Spleen (tissue), 11 donors: Measurements from ENCODE around the gene SETBP1. TPM values are rescaled to one million over a fixed set of nuclear protein-coding genes. Genes with fewer than 3 reads are reported as not detected.

ENCODE experiments used
- DNase-seq: peaks from one replicate; pipeline ENCODE4 v3.0.0-alpha.2; 2020
- H3K27ac ChIP-seq, 8 donors: fragments of 200-600 bp; sonication (generic) in 7 of 8; 1 replicate in 4 of 8; 2 replicates in 4 of 8; pipeline versions ENCODE4 v1.5.0 to v1.8.0; 2016 to 2021; ENCODE audit warnings: inconsistent platforms in 4 of 8, mild to moderate bottlenecking in 4 of 8, moderate library complexity in 1 of 8
- H3K27me3 ChIP-seq, 7 donors: fragments of 200-600 bp; sonication (generic) in 6 of 7; replicated peaks in 1 of 7; 1 replicate in 4 of 7; 2 replicates in 3 of 7; pipeline versions ENCODE4 v1.5.0 to v1.8.0; 2016 to 2021; ENCODE audit warnings: inconsistent platforms in 3 of 7, mild to moderate bottlenecking in 1 of 7
- H3K36me3 ChIP-seq, 6 donors: fragments of 200-600 bp; sonication (generic) in 5 of 6; 1 replicate in 4 of 6; 2 replicates in 2 of 6; pipeline versions ENCODE4 v1.5.0 to v1.8.0; 2016 to 2021; ENCODE audit warnings: inconsistent platforms in 2 of 6
- H3K4me1 ChIP-seq, 6 donors: fragments of 200-600 bp; sonication (generic) in 5 of 6; 1 replicate in 3 of 6; 2 replicates in 3 of 6; pipeline versions ENCODE4 v1.5.0 to v1.8.0; 2016 to 2021; ENCODE audit warnings: inconsistent platforms in 3 of 6
- H3K4me3 ChIP-seq, 8 donors: fragments of 200-600 bp; sonication (generic) in 7 of 8; 1 replicate in 4 of 8; 2 replicates in 4 of 8; pipeline versions ENCODE4 v1.5.0 to v1.8.0; 2016 to 2021; ENCODE audit warnings: inconsistent platforms in 4 of 8, mild to moderate bottlenecking in 4 of 8, moderate library complexity in 2 of 8
- H3K9me3 ChIP-seq, 8 donors: fragments of 200-600 bp; sonication (generic) in 7 of 8; 1 replicate in 4 of 8; 2 replicates in 4 of 8; pipeline versions ENCODE4 v1.5.0 to v1.8.0; 2016 to 2021; ENCODE audit warnings: inconsistent platforms in 4 of 8
- CTCF ChIP-seq, 11 experiments: fragments of 200-600 bp in 7 of 11; fragments of 450-650 bp in 4 of 11; sonication (generic) in 4 of 11; IDR thresholded peaks in 8 of 11; conservative IDR thresholded peaks in 3 of 11; 1 replicate in 7 of 11; 2 replicates in 4 of 11; pipeline versions ENCODE4 v1.4.0 to v1.8.0; 2016 to 2021; ENCODE audit warnings: antibody characterized with exemption in 11 of 11, inconsistent platforms in 4 of 11, mild to moderate bottlenecking in 1 of 11
- POLR2A ChIP-seq, 3 donors: fragments of 450-650 bp; IDR thresholded peaks; one replicate each; pipeline ENCODE4 v1.5.1; 2017; ENCODE audit warnings: antibody characterized with exemption in 3 of 3, mild to moderate bottlenecking in 1 of 3
- POLR2AphosphoS5 ChIP-seq, 3 donors: sonication (generic); formaldehyde crosslinking; IDR thresholded peaks; one replicate each; pipeline ENCODE4 v1.5.1; 2017; ENCODE audit warnings: antibody characterized with exemption in 3 of 3
- WGBS, 5 donors: extraction: QIAGEN DNeasy Blood & Tissue Kit in 3 of 5; methylation state at CpG; one replicate each; pipeline versions ENCODE4 v1.1.5 to v1.1.7; 2013 to 2018; 5-methylcytosine and 5-hydroxymethylcytosine counted together
- intact Hi-C: fragments of 100-400 bp; cut with DNase I; formaldehyde crosslinking; loops from one replicate; pipeline ENCODE4 v1.15.0; 2023; ENCODE audit warnings: low total_unique reads
- polyA plus RNA-seq, 3 donors: library from polyadenylated mRNA; stranded (reverse); fragments of 200-250 nt; gene quantifications; one replicate each; pipeline ENCODE4 v1.2.1, GENCODE V29; 2013
- total RNA-seq, 7 donors: library from RNA; depleted of rRNA in 3 of 7; stranded (reverse); fragments of >200 nt in 3 of 7; fragmentation: NEBNext Ultra II Directional in 4 of 7; extraction: Animal tissue kit (Norgen Biotek cat#: 25700) in 4 of 7; gene quantifications; one replicate each; pipeline versions ENCODE4 v1.1.0 to v1.2.1, GENCODE V29; 2016 to 2021
- donor health status: healthy with polysubstance abuse.
- donor health status: DM: no; HTN: no; CAD: no; lungs with moderate emphysema.
- donor health status: DM: no; HTN: no; CAD: no.
- donor health status: Bipolar disorder and iron deficiency.
- donor health status: healthy.
- donor health status: DM: no; HTN: no; CAD: no.
- donor health status: DM: yes; HTN: yes; CAD: no.

SETBP1 gene
- total and polyA plus RNA-seq, 10 donors: 2.0 to 50.7 (median 33.1) TPM

- no peak for TF ChIP-seq POLR2AphosphoS5 (IDR thresholded peaks at IDR 0.05)
- TF ChIP-seq POLR2A (IDR thresholded peaks at IDR 0.05): no peak
- no peak for TF ChIP-seq CTCF (IDR thresholded peaks at IDR 0.05 in 8 of 11, conservative IDR thresholded peaks at IDR 0.05 in 3 of 11)
- WGBS, 5 donors: 79 to 96% (median 89%) methylated on average over 1 of the region's 1 CpG
- Histone ChIP-seq H3K9me3 (no peaks in the 10 kb centered on the region), H3K27ac (no peak overlapping the region), H3K4me1 (no peaks in the 10 kb centered on the region), H3K27me3 (no peaks in the 10 kb centered on the region), H3K4me3 (no peak overlapping the region), H3K36me3 (peaks cover 0 to 25% (median 0%) of the 10 kb centered on the region in 6 donors)
- no peak for DNase-seq
- intact Hi-C loops: no loop called here
Observed at GRCh38 chr18:45040879-45041278, 360.2 kb downstream of the SETBP1 start.

GRCh38 chr18:45044787-45045186 lies 364.1 kb downstream of the SETBP1 start:
- intact Hi-C loops: no loop called here
- WGBS, 5 donors: 92 to 97% (median 94%) methylated on average over 7 of the region's 7 CpGs

GRCh38 chr18:45046228-45046627 lies 365.5 kb downstream of the SETBP1 start:
- DNase-seq: no peak
- Histone ChIP-seq H3K4me3 (no peak overlapping the region), H3K4me1 (no peaks in the 10 kb centered on the region), H3K36me3 (peaks cover 0 to 9% (median 0%) of the 10 kb centered on the region in 6 donors), H3K27ac (no peak overlapping the region), H3K27me3 (no peaks in the 10 kb centered on the region), H3K9me3 (no peaks in the 10 kb centered on the region)
- 81 to 93% (median 89%) methylated on average over 3 of the region's 3 CpGs for WGBS, 5 donors
- no peak for TF ChIP-seq POLR2A (IDR thresholded peaks at IDR 0.05)
- TF ChIP-seq CTCF (IDR thresholded peaks at IDR 0.05 in 8 of 11, conservative IDR thresholded peaks at IDR 0.05 in 3 of 11): no peak
- no peak for TF ChIP-seq POLR2AphosphoS5 (IDR thresholded peaks at IDR 0.05)
- intact Hi-C loops: no loop called here

More at GRCh38 chr18:45044787-45045186, 364.1 kb downstream of the SETBP1 start:
- DNase-seq: no peak
- Histone ChIP-seq H3K36me3 (peaks cover 0 to 14% (median 0%) of the 10 kb centered on the region in 6 donors), H3K4me1 (no peaks in the 10 kb centered on the region), H3K9me3 (no peaks in the 10 kb centered on the region), H3K4me3 (no peak overlapping the region), H3K27me3 (no peaks in the 10 kb centered on the region), H3K27ac (no peak overlapping the region)
- TF ChIP-seq POLR2A (IDR thresholded peaks at IDR 0.05): no peak

GRCh38 chr18:45046961-45047360 lies 366.3 kb downstream of the SETBP1 start:
- TF ChIP-seq POLR2AphosphoS5 (IDR thresholded peaks at IDR 0.05): no peak
- TF ChIP-seq POLR2A (IDR thresholded peaks at IDR 0.05): no peak
- TF ChIP-seq CTCF (IDR thresholded peaks at IDR 0.05 in 8 of 11, conservative IDR thresholded peaks at IDR 0.05 in 3 of 11): no peak
- DNase-seq: no peak
- Histone ChIP-seq H3K27me3 (no peaks in the 10 kb centered on the region), H3K27ac (no peak overlapping the region), H3K9me3 (no peaks in the 10 kb centered on the region), H3K4me3 (no peak overlapping the region), H3K4me1 (no peaks in the 10 kb centered on the region), H3K36me3 (peaks cover 0 to 9% (median 0%) of the 10 kb centered on the region in 6 donors)
- 89 to 95% (median 89%) methylated on average over 6 of the region's 6 CpGs for WGBS, 5 donors
- intact Hi-C loops: no loop called here
